GM12878 (cell line): Measurements from ENCODE around the gene MZT2A. TPM values are rescaled to one million over a fixed set of nuclear protein-coding genes. Genes with fewer than 3 reads are reported as not detected.
"Not testable (repeated sequence)": the region's sequence is repeated elsewhere in the genome, so short reads cannot be mapped to it uniquely, and the experiment has no call there.

Experiments
- ATAC-seq: fragments of 200-7000 bp; cut with Tn5 transposase; 3 replicates; pipeline ENCODE4 v1.9.1; 2020; ENCODE audit warnings: mild to moderate bottlenecking, moderate library complexity
- BruUV-seq: library from RNA; stranded (reverse); fragments of 400-500 nt; replicated peaks from 2 replicates; lab custom pipeline; 2021; lab: Mats Ljungman, UMichigan
- CTCF ChIA-PET: fragments of 300-600 bp; sonication (Branson Sonifier 250); formaldehyde crosslinking; extraction: SDS; loops from one replicate; lab custom pipeline; 2021; ENCODE audit warnings: inconsistent platforms; lab: Yijun Ruan, JAX
- POLR2A ChIA-PET: fragments of 350-600 bp; formaldehyde crosslinking; extraction: SDS; loops from one replicate; lab custom pipeline; 2021; ENCODE audit warnings: inconsistent platforms; lab: Charles Lee
- RAD21 ChIA-PET: fragments of 300-600 bp; sonication (Branson Sonifier 250); formaldehyde crosslinking; loops from one replicate; lab custom pipeline; 2023; ENCODE audit warnings: antibody characterized with exemption; ENCODE audit not compliant: unreplicated experiment; lab: Charles Lee
- SMC1A ChIA-PET: fragments of 300-600 bp; sonication (Branson Sonifier 250); formaldehyde crosslinking; loops from one replicate; lab custom pipeline; 2023; ENCODE audit not compliant: unreplicated experiment, uncharacterized antibody; lab: Charles Lee
- DNase-seq: peaks from one replicate; pipeline ENCODE4 v3.0.0-alpha.2; 2011; ENCODE audit warnings: low read depth, low spot score
- FAIRE-seq: peaks from 3 replicates; lab custom pipeline; 2011; peaks lifted over from hg19 to GRCh38; lab: Jason Lieb, UNC
- H2AFZ ChIP-seq: 2 replicates; pipeline ENCODE4 v1.6.0; 2011; ENCODE audit warnings: low read depth, low read length, control low read depth; ENCODE audit not compliant: control insufficient read depth
- H3K27ac ChIP-seq: 2 replicates; pipeline ENCODE4 v1.5.1; 2011; ENCODE audit warnings: control low read depth; ENCODE audit not compliant: control insufficient read depth, insufficient read depth
- H3K27me3 ChIP-seq, 2 experiments: replicated peaks in 1 of 2; 2 replicates each; pipeline versions ENCODE4 v1.6.0 to v1.6.1; 2011; ENCODE audit warnings: low read length in 1 of 2; ENCODE audit not compliant: control insufficient read depth in 2 of 2, insufficient read depth in 2 of 2
- H3K36me3 ChIP-seq, 2 experiments: 2 replicates each; pipeline ENCODE4 v1.5.1; 2011; ENCODE audit warnings: low read length in 1 of 2; ENCODE audit not compliant: control insufficient read depth in 2 of 2, insufficient read depth in 2 of 2
- H3K4me1 ChIP-seq: 2 replicates; pipeline ENCODE4 v1.6.1; 2011; ENCODE audit warnings: mild to moderate bottlenecking, low read length, moderate library complexity, mixed read lengths; ENCODE audit not compliant: control insufficient read depth, insufficient read depth
- H3K4me2 ChIP-seq: 2 replicates; pipeline ENCODE4 v1.6.0; 2011; ENCODE audit warnings: control low read depth; ENCODE audit not compliant: control insufficient read depth, insufficient read depth
- H3K4me3 ChIP-seq: fragments of 200-600 bp; sonication (generic); 2 replicates; pipeline ENCODE4 v1.5.1; 2016
- H3K79me2 ChIP-seq: 2 replicates; pipeline ENCODE4 v1.6.0; 2011; ENCODE audit warnings: low read length; ENCODE audit not compliant: control insufficient read depth, insufficient read depth
- H3K9ac ChIP-seq: 2 replicates; pipeline ENCODE4 v1.8.0; 2011; ENCODE audit warnings: low read length, control low read depth, mixed read lengths; ENCODE audit not compliant: control insufficient read depth, insufficient read depth
- H3K9me3 ChIP-seq: replicated peaks from 3 replicates; pipeline ENCODE4 v1.5.1; 2011; ENCODE audit warnings: mild to moderate bottlenecking, low read length; ENCODE audit not compliant: control insufficient read depth, insufficient read depth
- H4K20me1 ChIP-seq: 2 replicates; pipeline ENCODE4 v1.6.0; 2011; ENCODE audit not compliant: control insufficient read depth, insufficient read depth
- BACH1 ChIP-seq: fragments of 450-650 bp; IDR thresholded peaks from 2 replicates; pipeline ENCODE4 v1.6.1; 2017; ENCODE audit warnings: mild to moderate bottlenecking, borderline replicate concordance
- BMI1 ChIP-seq: fragments of 450-650 bp; IDR thresholded peaks from 2 replicates; pipeline ENCODE4 v1.6.1; 2016; ENCODE audit warnings: mild to moderate bottlenecking, moderate library complexity, borderline replicate concordance
- EGR1 ChIP-seq, 2 experiments: IDR thresholded peaks; 1 replicate in 1 of 2; 2 replicates in 1 of 2; pipeline ENCODE4 v1.6.1; 2011 to 2012; ENCODE audit warnings: low read depth in 2 of 2, low read length in 2 of 2, borderline replicate concordance in 1 of 2, mild to moderate bottlenecking in 1 of 2, moderate library complexity in 1 of 2
- GATAD2B ChIP-seq: fragments of 450-650 bp; conservative IDR thresholded peaks from 2 replicates; pipeline ENCODE4 v1.6.1; 2017; ENCODE audit warnings: low read depth, mild to moderate bottlenecking, moderate library complexity
- MLLT1 ChIP-seq: fragments of 450-650 bp; IDR thresholded peaks from 2 replicates; pipeline ENCODE4 v1.6.1; 2016; ENCODE audit warnings: mild to moderate bottlenecking
- WGBS: methylation state at CpG from one replicate; pipeline ENCODE4 v1.1.6; 2016; ENCODE audit warnings: low lambda C conversion rate; ENCODE audit not compliant: insufficient replicate concordance, insufficient coverage; ENCODE audit errors: missing lambda C conversion rate; 5-methylcytosine and 5-hydroxymethylcytosine counted together
- in situ Hi-C: fragments of 300-500 bp; cut with MboI; formaldehyde crosslinking; loops from 9 replicates; pipeline ENCODE4 v1.14.3; 2018; ENCODE audit warnings: mixed read lengths
- intact Hi-C: fragments of 100-400 bp; cut with micrococcal nuclease; formaldehyde crosslinking; loops from one replicate; pipeline ENCODE4 v1.14.2; 2022; ENCODE audit not compliant: unreplicated experiment
- polyA plus RNA-seq, 11 experiments: library from polyadenylated mRNA; depleted of rRNA in 4 of 11; unstranded in 6 of 11; stranded (reverse) in 5 of 11; fragments of >200 nt; fragmentation: Nextera tagmentation in 4 of 11; fragmentation: Illumina TruSeq in 1 of 11; extraction: Ambion mirVana in 4 of 11; extraction: Trizol in 1 of 11; gene quantifications; 1 replicate in 1 of 11; 2 replicates in 10 of 11; pipeline versions ENCODE4 v1.2.1 to v1.2.3, GENCODE V29; 2011 to 2016; ENCODE audit warnings: inconsistent platforms in 2 of 11, missing spikeins in 2 of 11, low read depth in 1 of 11
- total RNA-seq, 4 experiments: library from RNA; depleted of rRNA in 3 of 4; stranded (reverse); fragments of >200 nt in 3 of 4; fragmentation: Illumina TruSeq in 1 of 4; extraction: Trizol in 1 of 4; gene quantifications; 2 replicates each; pipeline versions ENCODE4 v1.2.1 to v1.2.3, GENCODE V29; 2013 to 2021

MZT2A gene
- total and polyA plus RNA-seq, 10 of the 15 experiments (the other 5 are each of a cell fraction or from before 2014, with no cell fraction given), result 6.3 to 325 (median 151) TPM

GRCh38 chr2:131527131-131528001 lies 35.2 kb upstream of the MZT2A start, which contains the start of gene CCDC74A:
CCDC74A (plus strand) TSS chr2:131527888; CDS start chr2:131527971, 83 bp downstream.
- CTCF ChIA-PET, result interaction anchor here (2.0 to 4.1 kb wide), 3 partner anchors 35 to 145 kb away, joined by 6 to 25 read pairs (median 6); partner anchors contain the start of gene MZT2A
- RAD21 ChIA-PET, DNase-seq, H4K20me1 ChIP-seq, FAIRE-seq, H3K27me3 ChIP-seq, H3K4me1 ChIP-seq, H3K9me3 ChIP-seq, H3K79me2 ChIP-seq, H3K36me3 ChIP-seq: not testable (repeated sequence)
- 27% methylated on average over 42 of the region's 47 CpGs for WGBS
- TF ChIP-seq BMI1, result peak; percentile 93
- 0 out of 2 replicates have a peak, but pooled peaks have one; percentile 29 for TF ChIP-seq GATAD2B
- TF ChIP-seq EGR1 (IDR thresholded peaks at IDR 0.05; ENCODE audit: borderline replicate concordance in 1 of 2, low read depth in 2 of 2, low read length in 2 of 2), result peak in 1 of 2 experiments; percentile 35; a peak in 1 of 3 replicates
- TF ChIP-seq BACH1, result 0 out of 2 replicates have a peak, but pooled peaks have one; percentile 22
- TF ChIP-seq MLLT1, result peak; percentile 61; the same call in 1 of the 2 replicates
- in situ Hi-C loops (loop anchor here (5.0 kb wide), 1 partner anchor 1390 kb away; no protein-coding TSS in a partner anchor), intact Hi-C loops (loop anchor here (2.0 to 5.0 kb wide), 2 partner anchors 35 to 115 kb away; partner anchors contain the start of gene MZT2A)
- SMC1A ChIA-PET, result interaction anchor here (1.2 kb wide), 1 partner anchor 34 kb away, joined by 3 read pairs; no protein-coding TSS in a partner anchor
- TSS peak; percentile 89 for BruUV-seq
- H3K4me2 ChIP-seq, result peak within 1 kb of the TSS; percentile 60
- H2AFZ ChIP-seq, result peak within 1 kb of the TSS; percentile 29
- H3K4me3 ChIP-seq, result peak within 1 kb of the TSS; percentile 71
- ATAC-seq, result peak; percentile 86
- peak within 1 kb of the TSS; percentile 33 for H3K27ac ChIP-seq
- POLR2A ChIA-PET, result interaction anchor here (0.5 kb wide), 1 partner anchor 292 kb away, joined by 5 read pairs; no protein-coding TSS in a partner anchor
- H3K9ac ChIP-seq, result peak within 1 kb of the TSS; percentile 65

- H3K27me3 ChIP-seq, BruUV-seq, CTCF ChIA-PET, H3K27ac ChIP-seq, DNase-seq, FAIRE-seq, H3K36me3 ChIP-seq, H3K79me2 ChIP-seq, POLR2A ChIA-PET, H3K9ac ChIP-seq, H4K20me1 ChIP-seq, H3K4me3 ChIP-seq, H3K9me3 ChIP-seq, H2AFZ ChIP-seq, ATAC-seq, SMC1A ChIA-PET, H3K4me1 ChIP-seq, H3K4me2 ChIP-seq: not testable (repeated sequence)
- in situ Hi-C loops (loop anchor here (5.0 kb wide), 1 partner anchor 1388 kb away; no protein-coding TSS in a partner anchor), intact Hi-C loops (loop anchor here (5.0 kb wide), 1 partner anchor 113 kb away; no protein-coding TSS in a partner anchor)
- RAD21 ChIA-PET, result interaction anchor here (0.6 kb wide), 1 partner anchor 30 kb away, joined by 3 read pairs; no protein-coding TSS in a partner anchor
- WGBS, result 71% methylated on average over 2 of the region's 2 CpGs
Measured at GRCh38 chr2:131525256-131525655, 33.1 kb upstream of the MZT2A start.
